Neutrophil (primary cell): ENCODE results near the gene LYSMD3.
A peak's percentile ranks its signal among the peaks of the same experiment; 100 is the strongest.

Source experiments
- H3K27ac ChIP-seq: fragments of 200-600 bp; sonication (generic); 2 replicates; pipeline ENCODE4 v1.5.1; 2016; ENCODE audit warnings: mild to moderate bottlenecking, moderate library complexity
- H3K27me3 ChIP-seq: fragments of 200-600 bp; sonication (generic); 2 replicates; pipeline ENCODE4 v1.6.0; 2016; ENCODE audit warnings: mild to moderate bottlenecking
- H3K36me3 ChIP-seq: fragments of 200-600 bp; sonication (generic); 2 replicates; pipeline ENCODE4 v1.5.1; 2017
- H3K4me1 ChIP-seq, 2 experiments: fragments of 200-600 bp in 1 of 2; sonication (generic) in 1 of 2; 1 replicate in 1 of 2; 2 replicates in 1 of 2; pipeline versions ENCODE4 v1.5.1 to v1.6.1; 2013 to 2016; ENCODE audit warnings: low read depth in 1 of 2, low read length in 1 of 2, mild to moderate bottlenecking in 1 of 2, moderate library complexity in 1 of 2; ENCODE audit not compliant: control insufficient read depth in 1 of 2, insufficient read depth in 1 of 2
- H3K4me3 ChIP-seq, 2 experiments: fragments of 200-600 bp in 1 of 2; sonication (generic) in 1 of 2; 1 replicate in 1 of 2; 2 replicates in 1 of 2; pipeline ENCODE4 v1.5.1; 2013 to 2016; ENCODE audit warnings: low read depth in 1 of 2, low read length in 1 of 2, mild to moderate bottlenecking in 1 of 2, moderate library complexity in 1 of 2
- H3K9me3 ChIP-seq: fragments of 200-600 bp; sonication (generic); 2 replicates; pipeline ENCODE4 v1.5.1; 2016
- CTCF ChIP-seq: fragments of 200-600 bp; sonication (generic); IDR thresholded peaks from 2 replicates; pipeline ENCODE4 v1.5.1; 2016; ENCODE audit warnings: antibody characterized with exemption

The LYSMD3 gene

GRCh38 chr5:90475436-90475980 lies 53.9 kb downstream of the LYSMD3 start:
- no peak for TF ChIP-seq CTCF
- H3K4me3 ChIP-seq = no peak overlapping the region
- no peak overlapping the region for H3K27ac ChIP-seq
- H3K27me3 ChIP-seq = peaks cover 10% of the 10 kb centered on the region
- no peaks in the 10 kb centered on the region for H3K9me3 ChIP-seq
- no peaks in the 10 kb centered on the region for H3K36me3 ChIP-seq
- peaks cover 19 to 20% of the 10 kb centered on the region in 2 experiments for H3K4me1 ChIP-seq

- no peaks in the 10 kb centered on the region for H3K36me3 ChIP-seq
- H3K4me1 ChIP-seq = peaks cover 19 to 20% of the 10 kb centered on the region in 2 experiments
- H3K27me3 ChIP-seq = peaks cover 10% of the 10 kb centered on the region
- peak; percentile 48 for TF ChIP-seq CTCF
- H3K4me3 ChIP-seq = peak within 1 kb of the TSS; percentile 84 to 93
- no peaks in the 10 kb centered on the region for H3K9me3 ChIP-seq
- peak within 1 kb of the TSS; percentile 68 for H3K27ac ChIP-seq
Observed at GRCh38 chr5:90474235-90475107, 54.9 kb downstream of the LYSMD3 start, which contains the start of the genes MBLAC2 and POLR3G. MBLAC2 (minus strand) TSS chr5:90474771; CDS start chr5:90474292, 479 bp downstream. POLR3G (plus strand) TSS chr5:90474864; CDS start chr5:90485568, 10,704 bp downstream.

- H3K36me3 ChIP-seq = no peaks in the 10 kb centered on the region
- TF ChIP-seq CTCF = no peak
- H3K9me3 ChIP-seq = no peaks in the 10 kb centered on the region
- H3K27ac ChIP-seq = peak overlapping the region; percentile 68
- H3K27me3 ChIP-seq = peaks cover 10% of the 10 kb centered on the region
- peaks cover 19 to 20% of the 10 kb centered on the region in 2 experiments for H3K4me1 ChIP-seq
- H3K4me3 ChIP-seq = peak overlapping the region; percentile 84 to 93
Observed at GRCh38 chr5:90473396-90474234, 55.8 kb downstream of the LYSMD3 start.

GRCh38 chr5:90472783-90473395 lies 56.5 kb downstream of the LYSMD3 start:
- Histone ChIP-seq H3K36me3 (no peaks in the 10 kb centered on the region), H3K4me1 (peaks cover 19 to 20% of the 10 kb centered on the region in 2 experiments), H3K4me3 (peak overlapping the region; percentile 84 to 93), H3K27me3 (peaks cover 10% of the 10 kb centered on the region), H3K27ac (no peak overlapping the region), H3K9me3 (no peaks in the 10 kb centered on the region)
- TF ChIP-seq CTCF = no peak
